Naive thymus-derived CD4-positive, alpha-beta T cell (primary cell): ENCODE data around the gene KRT6C. TPM values are rescaled to one million over a fixed set of nuclear protein-coding genes. Genes with fewer than 3 reads are reported as not detected.

Experiments used
- ATAC-seq: fragments of 150-1000 bp; cut with Tn5 transposase; 2 replicates; pipeline ENCODE4 v1.10.0; 2021; ENCODE audit warnings: mild to moderate bottlenecking, moderate library complexity
- CTCF ChIA-PET: fragments of 350-600 bp; sonication (Branson Sonifier 250); formaldehyde crosslinking; loops from one replicate; lab custom pipeline; 2021; ENCODE audit warnings: antibody characterized with exemption; lab: Charles Lee
- POLR2A ChIA-PET: fragments of 350-600 bp; sonication (Branson Sonifier 250); formaldehyde crosslinking; loops from one replicate; lab custom pipeline; 2021; ENCODE audit warnings: antibody characterized with exemption, inconsistent platforms; lab: Charles Lee
- DNase-seq, 9 donors: peaks; one replicate each; pipeline versions ENCODE4 v3.0.0 to v3.0.0-alpha.2; 2020 to 2022; ENCODE audit warnings: mixed read lengths in 1 of 9
- H3K27ac ChIP-seq: one replicate; pipeline ENCODE4 v1.7.0; 2013; ENCODE audit warnings: mild to moderate bottlenecking, low read depth, low read length, moderate library complexity
- H3K27me3 ChIP-seq, 2 donors: one replicate each; pipeline ENCODE4 v1.7.0; 2013; ENCODE audit warnings: low read length in 2 of 2, mild to moderate bottlenecking in 2 of 2, moderate library complexity in 2 of 2; ENCODE audit not compliant: control insufficient read depth in 2 of 2, insufficient read depth in 2 of 2
- H3K36me3 ChIP-seq, 3 experiments: 1 replicate in 2 of 3; 2 replicates in 1 of 3; pipeline ENCODE4 v1.7.0; 2013; ENCODE audit warnings: low read length in 3 of 3, mild to moderate bottlenecking in 3 of 3, moderate library complexity in 1 of 3; ENCODE audit not compliant: insufficient read depth in 3 of 3, control insufficient read depth in 2 of 3
- H3K4me1 ChIP-seq, 2 donors: one replicate each; pipeline ENCODE4 v1.7.0; 2013; ENCODE audit warnings: low read length in 2 of 2, mild to moderate bottlenecking in 2 of 2, moderate library complexity in 1 of 2; ENCODE audit not compliant: control insufficient read depth in 2 of 2, insufficient read depth in 2 of 2
- H3K4me3 ChIP-seq: 2 replicates; pipeline ENCODE4 v1.7.0; 2013; ENCODE audit warnings: mild to moderate bottlenecking, low read length
- H3K9me3 ChIP-seq, 3 experiments: 1 replicate in 2 of 3; 2 replicates in 1 of 3; pipeline ENCODE4 v1.7.0; 2013; ENCODE audit warnings: low read length in 3 of 3; ENCODE audit not compliant: control insufficient read depth in 2 of 3
- H3K27ac Mint-ChIP-seq, 9 donors: one replicate each; pipeline ENCODE4 v1.8.0; 2020 to 2022; ENCODE audit warnings: mixed read lengths in 9 of 9, mild to moderate bottlenecking in 8 of 9, moderate library complexity in 5 of 9, inconsistent platforms in 2 of 9
- H3K27me3 Mint-ChIP-seq, 5 donors: one replicate each; pipeline ENCODE4 v1.8.0; 2021 to 2022; ENCODE audit warnings: mixed read lengths in 5 of 5, mild to moderate bottlenecking in 1 of 5
- H3K36me3 Mint-ChIP-seq, 5 donors: one replicate each; pipeline ENCODE4 v1.8.0; 2020 to 2022; ENCODE audit warnings: mixed read lengths in 5 of 5, mild to moderate bottlenecking in 3 of 5, inconsistent platforms in 1 of 5
- H3K4me1 Mint-ChIP-seq, 7 donors: one replicate each; pipeline ENCODE4 v1.8.0; 2020 to 2022; ENCODE audit warnings: mixed read lengths in 7 of 7, mild to moderate bottlenecking in 3 of 7, inconsistent platforms in 1 of 7
- H3K4me3 Mint-ChIP-seq, 10 donors: one replicate each; pipeline ENCODE4 v1.8.0; 2020 to 2022; ENCODE audit warnings: mild to moderate bottlenecking in 10 of 10, mixed read lengths in 10 of 10, moderate library complexity in 6 of 10, inconsistent platforms in 2 of 10
- H3K9me3 Mint-ChIP-seq, 11 donors: one replicate each; pipeline ENCODE4 v1.8.0; 2020 to 2022; ENCODE audit warnings: mixed read lengths in 11 of 11, mild to moderate bottlenecking in 4 of 11, inconsistent platforms in 1 of 11, moderate library complexity in 1 of 11
- intact Hi-C, 2 donors: fragments of 100-400 bp; cut with micrococcal nuclease; formaldehyde crosslinking; loops; one replicate each; pipeline ENCODE4 v1.15.1; 2023
- polyA plus RNA-seq, 2 donors: library from polyadenylated mRNA; unstranded; fragments of 300-500 nt; fragmentation: Illumina TruSeq; gene quantifications; one replicate each; pipeline ENCODE4 v1.2.3, GENCODE V29; 2021
- total RNA-seq, 6 experiments: library from RNA in 5 of 6; stranded (reverse) in 5 of 6; gene quantifications; 1 replicate in 5 of 6; 2 replicates in 1 of 6; pipeline ENCODE4 v1.2.3 and lab custom pipeline; 2021 to 2026

The KRT6C gene
- total and polyA plus RNA-seq, 7 experiments from 2014 or later: not detected

- Mint-ChIP-seq H3K4me1 (peaks cover 0 to 5% (median 0%) of the 10 kb centered on the region in 7 donors), H3K27ac (peak overlapping the region in 1 of 9 donors; percentile 4), H3K36me3 (no peaks in the 10 kb centered on the region), H3K9me3 (no peaks in the 10 kb centered on the region), H3K27me3 (peaks cover 0 to 26% (median 5%) of the 10 kb centered on the region in 5 donors), H3K4me3 (no peak overlapping the region)
- Histone ChIP-seq H3K4me3 (no peak overlapping the region), H3K27ac (no peak overlapping the region), H3K36me3 (no peaks in the 10 kb centered on the region), H3K9me3 (no peaks in the 10 kb centered on the region), H3K4me1 (no peaks in the 10 kb centered on the region), H3K27me3 (no peaks in the 10 kb centered on the region)
- DNase-seq: no peak
- ChIA-PET POLR2A (no interaction called here), CTCF (no interaction called here)
- intact Hi-C loops: no loop called here
- ATAC-seq: no peak
Measured at GRCh38 chr12:52423661-52424500, 49.7 kb downstream of the KRT6C start.

- ChIA-PET CTCF (no interaction called here), POLR2A (no interaction called here)
- intact Hi-C loops: no loop called here
- H3K27ac Mint-ChIP-seq: no peak overlapping the region
- Histone ChIP-seq H3K9me3 (no peaks in the 10 kb centered on the region), H3K4me3 (no peak overlapping the region), H3K27me3 (no peaks in the 10 kb centered on the region), H3K4me1 (no peaks in the 10 kb centered on the region), H3K36me3 (no peaks in the 10 kb centered on the region), H3K27ac (no peak overlapping the region)
- peaks cover 0 to 24% (median 0%) of the 10 kb centered on the region in 5 donors for H3K27me3 Mint-ChIP-seq
- H3K4me3 Mint-ChIP-seq: no peak overlapping the region
- H3K9me3 Mint-ChIP-seq: no peaks in the 10 kb centered on the region
- peaks cover 0 to 5% (median 0%) of the 10 kb centered on the region in 7 donors for H3K4me1 Mint-ChIP-seq
- DNase-seq: no peak
- no peak for ATAC-seq
- no peaks in the 10 kb centered on the region for H3K36me3 Mint-ChIP-seq
Measured at GRCh38 chr12:52423035-52423434, 50.6 kb downstream of the KRT6C start.

GRCh38 chr12:52419656-52420055, 53.9 kb downstream of the KRT6C start:
- ChIA-PET CTCF (interaction anchor here (0.6 kb wide), 1 partner anchor 470 kb away, joined by 4 read pairs; no protein-coding TSS in a partner anchor), POLR2A (no interaction called here)
- no peak overlapping the region for H3K27ac Mint-ChIP-seq
- ATAC-seq (no peak), DNase-seq (no peak)
- H3K4me1 ChIP-seq: no peaks in the 10 kb centered on the region
- H3K9me3 ChIP-seq: no peaks in the 10 kb centered on the region
- no peak overlapping the region for H3K27ac ChIP-seq
- H3K36me3 Mint-ChIP-seq: no peaks in the 10 kb centered on the region
- H3K9me3 Mint-ChIP-seq: peaks cover 0 to under 1% (median 0%) of the 10 kb centered on the region in 11 donors
- H3K27me3 Mint-ChIP-seq: peaks cover 0 to 20% (median 0%) of the 10 kb centered on the region in 5 donors
- intact Hi-C loops: no loop called here
- H3K36me3 ChIP-seq: no peaks in the 10 kb centered on the region
- H3K4me1 Mint-ChIP-seq: peaks cover 0 to 5% (median 0%) of the 10 kb centered on the region in 7 donors
- H3K4me3 ChIP-seq: no peak overlapping the region
- no peaks in the 10 kb centered on the region for H3K27me3 ChIP-seq
- H3K4me3 Mint-ChIP-seq: no peak overlapping the region

- Mint-ChIP-seq H3K4me1 (peaks cover 0 to 5% (median 0%) of the 10 kb centered on the region in 7 donors), H3K27me3 (peaks cover 0 to 20% (median 0%) of the 10 kb centered on the region in 5 donors), H3K4me3 (no peak overlapping the region), H3K9me3 (peaks cover 0 to 1% (median 0%) of the 10 kb centered on the region in 11 donors), H3K36me3 (no peaks in the 10 kb centered on the region), H3K27ac (no peak overlapping the region)
- Histone ChIP-seq H3K27ac (no peak overlapping the region), H3K9me3 (no peaks in the 10 kb centered on the region), H3K4me3 (no peak overlapping the region), H3K27me3 (no peaks in the 10 kb centered on the region), H3K36me3 (no peaks in the 10 kb centered on the region), H3K4me1 (no peaks in the 10 kb centered on the region)
- DNase-seq: no peak
- intact Hi-C loops: no loop called here
- ATAC-seq: no peak
- POLR2A ChIA-PET: no interaction called here
- CTCF ChIA-PET: no interaction called here
Measured at GRCh38 chr12:52418576-52419110, 55.0 kb downstream of the KRT6C start.

Other genes with a start within 250 kb of the KRT6C start
- gene KRT7, start 240.6 kb downstream of the KRT6C start, total RNA-seq: 10 to 100 TPM in 1 of 5 experiments, not detected in 4; 36.1 TPM
- not detected for gene KRT7, start 240.6 kb downstream of the KRT6C start, polyA plus RNA-seq
- gene KRT86, start 199.2 kb downstream of the KRT6C start, total RNA-seq: 1 to 10 TPM in 1 of 5 experiments, under 1 TPM in 1, not detected in 3; 0.13 to 1.5 TPM
- not detected for gene KRT86, start 199.2 kb downstream of the KRT6C start, polyA plus RNA-seq
- under 1 TPM in 2 of 5 experiments, not detected in 3; 0.15 to 0.21 TPM for gene KRT81, start 182.3 kb downstream of the KRT6C start, total RNA-seq
- not detected for gene KRT81, start 182.3 kb downstream of the KRT6C start, polyA plus RNA-seq
- not detected for gene KRT83, start 152.4 kb downstream of the KRT6C start, total RNA-seq
- gene KRT83, start 152.4 kb downstream of the KRT6C start, polyA plus RNA-seq: not detected
- gene KRT85, start 106.3 kb downstream of the KRT6C start, total RNA-seq: not detected
- not detected for gene KRT85, start 106.3 kb downstream of the KRT6C start, polyA plus RNA-seq
- gene KRT84, start 88.2 kb downstream of the KRT6C start, total RNA-seq: not detected
- not detected for gene KRT84, start 88.2 kb downstream of the KRT6C start, polyA plus RNA-seq
- gene KRT82, start 67.5 kb downstream of the KRT6C start, total RNA-seq: not detected
- not detected for gene KRT82, start 67.5 kb downstream of the KRT6C start, polyA plus RNA-seq
- gene KRT75, start 39.4 kb downstream of the KRT6C start, total RNA-seq: not detected
- not detected for gene KRT75, start 39.4 kb downstream of the KRT6C start, polyA plus RNA-seq
- gene KRT6B, start 21.7 kb downstream of the KRT6C start, total RNA-seq: not detected
- gene KRT6B, start 21.7 kb downstream of the KRT6C start, polyA plus RNA-seq: not detected
- not detected for gene KRT6A, start 19.5 kb upstream of the KRT6C start, total RNA-seq
- not detected for gene KRT6A, start 19.5 kb upstream of the KRT6C start, polyA plus RNA-seq
- under 1 TPM in 1 of 5 experiments, not detected in 4; 0.24 TPM for gene KRT5, start 46.6 kb upstream of the KRT6C start, total RNA-seq
- not detected for gene KRT5, start 46.6 kb upstream of the KRT6C start, polyA plus RNA-seq
- not detected for gene KRT71, start 79.3 kb upstream of the KRT6C start, total RNA-seq
- not detected for gene KRT71, start 79.3 kb upstream of the KRT6C start, polyA plus RNA-seq
- 1 to 10 TPM in 2 of 5 experiments, under 1 TPM in 2, not detected in 1; 0.12 to 1.2 (median 0.90) TPM for gene KRT74, start 100.0 kb upstream of the KRT6C start, total RNA-seq
- not detected for gene KRT74, start 100.0 kb upstream of the KRT6C start, polyA plus RNA-seq
- 100 to 1,000 TPM in 3 of 5 experiments, 10 to 100 TPM in 1, 1 to 10 TPM in 1; 2.1 to 149 (median 104) TPM for gene KRT72, start 127.7 kb upstream of the KRT6C start, total RNA-seq
- under 1 TPM in 1 of 2 donors, not detected in 1; 0.71 TPM for gene KRT72, start 127.7 kb upstream of the KRT6C start, polyA plus RNA-seq
- 10 to 100 TPM in 4 of 5 experiments, 1 to 10 TPM in 1; 1.0 to 96.4 (median 65.6) TPM for gene KRT73, start 144.8 kb upstream of the KRT6C start, total RNA-seq
- gene KRT73, start 144.8 kb upstream of the KRT6C start, polyA plus RNA-seq: 10 to 100 TPM in 1 of 2 donors, 1 to 10 TPM in 1; 6.2 to 11.1 TPM
- 1 to 10 TPM in 3 of 5 experiments, under 1 TPM in 1, not detected in 1; 0.29 to 2.3 (median 2.0) TPM for gene KRT2, start 178.4 kb upstream of the KRT6C start, total RNA-seq
- 1 to 10 TPM; 2.4 to 4.7 TPM for gene KRT2, start 178.4 kb upstream of the KRT6C start, polyA plus RNA-seq
- 1 to 10 TPM in 2 of 5 experiments, under 1 TPM in 1, not detected in 2; 0.27 to 5.6 (median 2.3) TPM for gene KRT1, start 206.6 kb upstream of the KRT6C start, total RNA-seq
- 1 to 10 TPM; 5.2 to 9.4 TPM for gene KRT1, start 206.6 kb upstream of the KRT6C start, polyA plus RNA-seq
- gene KRT77, start 229.7 kb upstream of the KRT6C start, total RNA-seq: under 1 TPM in 2 of 5 experiments, not detected in 3; 0.11 to 0.13 TPM
- under 1 TPM; 0.08 to 0.10 TPM for gene KRT77, start 229.7 kb upstream of the KRT6C start, polyA plus RNA-seq